Liver (tissue), 3 donors: Measurements from ENCODE around the gene PRRT1B.

Experiments used
- MAX ChIP-seq: IDR thresholded peaks from 2 replicates; pipeline ENCODE4 v1.6.1; 2016; ENCODE audit warnings: antibody characterized with exemption
- NR2F2 ChIP-seq: IDR thresholded peaks from 2 replicates; pipeline ENCODE4 v1.6.1; 2016; ENCODE audit warnings: antibody characterized with exemption
- REST ChIP-seq: IDR thresholded peaks from 2 replicates; pipeline ENCODE4 v1.6.1; 2016; ENCODE audit warnings: antibody characterized with exemption, mild to moderate bottlenecking
- SP1 ChIP-seq: IDR thresholded peaks from 2 replicates; pipeline ENCODE4 v1.6.1; 2018; ENCODE audit warnings: antibody characterized with exemption, mild to moderate bottlenecking
- TAF1 ChIP-seq: conservative IDR thresholded peaks from 2 replicates; pipeline ENCODE4 v1.6.1; 2016; ENCODE audit warnings: antibody characterized with exemption, mild to moderate bottlenecking
- YY1 ChIP-seq: IDR thresholded peaks from 2 replicates; pipeline ENCODE4 v1.6.1; 2016; ENCODE audit warnings: antibody characterized with exemption, mild to moderate bottlenecking
- TF ChIP-seq, protein P1 (sequence below): fragments of 150-350 bp; IDR thresholded peaks from 2 replicates; pipeline ENCODE4 v1.5.1; 2017; ENCODE audit warnings: improper control_type of control experiment, low read depth, low read length; ENCODE audit not compliant: missing input control
- donor health status: healthy.
- donor health status: healthy.

GRCh38 chr9:131522257-131523085, 22.9 kb upstream of the PRRT1B start:
- TF ChIP-seq, protein P1, sequence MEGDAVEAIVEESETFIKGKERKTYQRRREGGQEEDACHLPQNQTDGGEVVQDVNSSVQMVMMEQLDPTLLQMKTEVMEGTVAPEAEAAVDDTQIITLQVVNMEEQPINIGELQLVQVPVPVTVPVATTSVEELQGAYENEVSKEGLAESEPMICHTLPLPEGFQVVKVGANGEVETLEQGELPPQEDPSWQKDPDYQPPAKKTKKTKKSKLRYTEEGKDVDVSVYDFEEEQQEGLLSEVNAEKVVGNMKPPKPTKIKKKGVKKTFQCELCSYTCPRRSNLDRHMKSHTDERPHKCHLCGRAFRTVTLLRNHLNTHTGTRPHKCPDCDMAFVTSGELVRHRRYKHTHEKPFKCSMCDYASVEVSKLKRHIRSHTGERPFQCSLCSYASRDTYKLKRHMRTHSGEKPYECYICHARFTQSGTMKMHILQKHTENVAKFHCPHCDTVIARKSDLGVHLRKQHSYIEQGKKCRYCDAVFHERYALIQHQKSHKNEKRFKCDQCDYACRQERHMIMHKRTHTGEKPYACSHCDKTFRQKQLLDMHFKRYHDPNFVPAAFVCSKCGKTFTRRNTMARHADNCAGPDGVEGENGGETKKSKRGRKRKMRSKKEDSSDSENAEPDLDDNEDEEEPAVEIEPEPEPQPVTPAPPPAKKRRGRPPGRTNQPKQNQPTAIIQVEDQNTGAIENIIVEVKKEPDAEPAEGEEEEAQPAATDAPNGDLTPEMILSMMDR, result no peak
- TF ChIP-seq TAF1 (no peak), MAX (no peak), REST (no peak), SP1 (no peak), NR2F2 (no peak), YY1 (no peak)
